Neural cell (in vitro differentiated cells): ENCODE data around the gene ADAMTS2.

Experiments
- CTCF ChIP-seq: fragments of 450-650 bp; IDR thresholded peaks from 2 replicates; pipeline ENCODE4 v1.5.1; 2014; ENCODE audit warnings: antibody characterized with exemption, mild to moderate bottlenecking, moderate library complexity; ENCODE audit not compliant: poor library complexity, severe bottlenecking
- EP300 ChIP-seq: fragments of 450-650 bp; conservative IDR thresholded peaks from 2 replicates; pipeline ENCODE4 v1.6.1; 2014; ENCODE audit warnings: antibody characterized with exemption, mild to moderate bottlenecking, moderate library complexity; ENCODE audit not compliant: poor library complexity, severe bottlenecking
- EZH2 ChIP-seq: fragments of 200-600, 300-800 bp; shearing (Covaris generic), sonication (generic); IDR thresholded peaks from 2 replicates; pipeline ENCODE4 v1.6.1; 2014; ENCODE audit warnings: antibody characterized with exemption, low read length, borderline replicate concordance, mild to moderate bottlenecking; ENCODE audit not compliant: insufficient read depth, poor library complexity, severe bottlenecking
- POLR2AphosphoS5 ChIP-seq: IDR thresholded peaks from 2 replicates; pipeline ENCODE4 v1.6.1; 2012
- RAD21 ChIP-seq: fragments of 450-650 bp; conservative IDR thresholded peaks from 2 replicates; pipeline ENCODE4 v1.6.1; 2014; ENCODE audit warnings: antibody characterized with exemption, mild to moderate bottlenecking, moderate library complexity
- REST ChIP-seq: IDR thresholded peaks from 2 replicates; pipeline ENCODE4 v1.6.1; 2012; ENCODE audit warnings: borderline replicate concordance

GRCh38 chr5:179135441-179136215, 209.6 kb downstream of the ADAMTS2 start:
- no peak for TF ChIP-seq CTCF
- TF ChIP-seq EZH2, result no peak
- TF ChIP-seq RAD21, result no peak
- TF ChIP-seq EP300, result no peak
- no peak for TF ChIP-seq POLR2AphosphoS5
- no peak for TF ChIP-seq REST
